GM21515 (cell line): ENCODE results near the gene DYNLRB1.

ENCODE experiments used
- ATAC-seq: cut with Tn5 transposase; IDR thresholded peaks from one replicate; pipeline ENCODE4 v1.9.1; 2021; ENCODE audit not compliant: unreplicated experiment

DYNLRB1 gene

DNA sequence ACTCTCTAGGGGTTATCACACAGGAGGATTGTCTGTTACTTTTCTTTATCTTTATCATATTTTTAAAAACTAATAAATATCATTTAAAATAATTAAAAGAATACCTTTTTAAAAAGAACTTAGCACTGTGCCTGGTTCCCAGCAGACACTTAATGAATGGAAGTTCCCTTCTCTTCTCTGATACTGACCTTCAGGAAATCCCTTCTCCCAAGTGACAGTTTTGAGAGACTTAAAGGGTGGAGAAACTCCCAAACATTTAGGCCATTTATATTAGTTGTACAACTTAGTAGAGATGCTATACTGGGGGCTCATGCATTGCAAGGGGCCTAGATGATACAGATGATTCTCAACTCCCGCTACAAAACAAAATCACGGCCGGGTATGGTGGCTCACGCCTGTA lies 60.8 kb downstream of the DYNLRB1 start:
- ATAC-seq, result no peak

DNA sequence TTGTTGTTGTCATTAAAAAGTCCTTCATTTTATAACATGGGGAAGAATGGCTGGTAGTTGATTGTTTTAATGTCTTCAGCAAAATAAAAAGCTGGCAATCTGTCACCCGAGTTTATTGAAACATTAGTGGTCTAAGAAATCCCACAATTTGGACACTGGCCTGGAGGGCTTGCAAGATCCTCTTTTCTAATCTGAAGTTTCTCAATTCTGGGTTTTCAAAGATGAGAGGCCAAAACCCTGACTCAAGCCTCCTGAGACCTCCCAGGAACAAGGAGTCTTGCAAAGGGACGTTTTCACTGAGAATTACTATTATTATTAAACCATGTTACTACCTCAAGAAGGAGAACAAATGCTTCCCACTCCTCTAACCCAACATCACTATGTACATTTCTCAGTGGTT lies 61.8 kb downstream of the DYNLRB1 start:
- no peak for ATAC-seq

DNA sequence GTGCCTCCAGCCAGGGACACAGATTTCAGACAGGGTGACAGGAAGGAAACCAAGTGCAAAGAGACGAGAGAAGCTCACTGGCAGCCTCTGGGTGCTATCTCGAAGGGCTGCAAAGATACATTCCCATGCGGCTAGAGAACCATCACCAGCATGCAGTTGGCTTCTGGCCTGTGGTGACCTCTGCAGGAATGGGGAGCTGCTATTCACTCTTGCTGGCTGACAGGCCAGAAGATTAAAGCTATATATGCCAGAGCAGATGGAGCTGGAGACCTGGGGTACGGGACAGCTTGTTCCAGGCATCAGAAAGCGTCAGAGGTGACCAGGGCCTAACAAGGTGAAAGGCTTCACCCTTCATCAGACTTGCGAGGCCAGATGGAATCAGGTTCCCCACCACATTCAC lies 62.3 kb downstream of the DYNLRB1 start:
- ATAC-seq, result no peak

DNA sequence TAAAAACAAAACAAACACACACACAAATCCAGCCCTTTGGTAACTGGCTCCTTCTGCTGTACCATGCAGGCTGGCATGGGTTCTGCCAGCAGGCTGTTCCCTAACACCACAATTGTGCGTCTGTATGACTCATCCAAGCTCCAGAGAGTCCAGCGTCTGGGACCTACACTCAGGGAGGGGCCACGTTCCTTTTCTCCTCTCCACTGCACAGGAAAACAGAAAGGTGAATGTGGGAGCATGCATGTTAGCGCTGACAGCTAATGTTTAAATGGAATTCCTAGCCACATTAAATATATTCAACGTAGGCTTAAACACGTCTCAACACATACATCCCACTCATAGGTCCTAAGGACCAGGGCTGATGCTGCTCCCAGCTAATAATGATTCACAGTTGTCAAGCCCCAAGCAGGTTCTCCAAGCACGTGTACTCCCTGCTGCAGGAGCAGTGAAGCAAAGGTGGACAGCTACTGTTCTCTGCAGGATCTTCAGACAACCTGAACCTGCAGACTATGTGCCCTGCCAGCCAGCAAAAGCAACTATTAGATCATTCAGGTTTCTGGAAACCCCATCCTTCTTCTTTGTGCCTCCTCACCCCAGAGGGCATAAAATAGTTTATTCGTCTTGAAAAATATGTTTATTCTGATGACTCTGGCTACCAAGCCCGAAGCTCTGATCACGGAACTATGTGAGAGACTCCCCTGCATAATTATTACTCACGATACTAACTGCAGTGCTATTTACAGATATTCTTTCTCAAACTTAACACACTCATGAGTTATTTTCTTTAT lies 63.2 kb downstream of the DYNLRB1 start:
- no peak for ATAC-seq

DNA sequence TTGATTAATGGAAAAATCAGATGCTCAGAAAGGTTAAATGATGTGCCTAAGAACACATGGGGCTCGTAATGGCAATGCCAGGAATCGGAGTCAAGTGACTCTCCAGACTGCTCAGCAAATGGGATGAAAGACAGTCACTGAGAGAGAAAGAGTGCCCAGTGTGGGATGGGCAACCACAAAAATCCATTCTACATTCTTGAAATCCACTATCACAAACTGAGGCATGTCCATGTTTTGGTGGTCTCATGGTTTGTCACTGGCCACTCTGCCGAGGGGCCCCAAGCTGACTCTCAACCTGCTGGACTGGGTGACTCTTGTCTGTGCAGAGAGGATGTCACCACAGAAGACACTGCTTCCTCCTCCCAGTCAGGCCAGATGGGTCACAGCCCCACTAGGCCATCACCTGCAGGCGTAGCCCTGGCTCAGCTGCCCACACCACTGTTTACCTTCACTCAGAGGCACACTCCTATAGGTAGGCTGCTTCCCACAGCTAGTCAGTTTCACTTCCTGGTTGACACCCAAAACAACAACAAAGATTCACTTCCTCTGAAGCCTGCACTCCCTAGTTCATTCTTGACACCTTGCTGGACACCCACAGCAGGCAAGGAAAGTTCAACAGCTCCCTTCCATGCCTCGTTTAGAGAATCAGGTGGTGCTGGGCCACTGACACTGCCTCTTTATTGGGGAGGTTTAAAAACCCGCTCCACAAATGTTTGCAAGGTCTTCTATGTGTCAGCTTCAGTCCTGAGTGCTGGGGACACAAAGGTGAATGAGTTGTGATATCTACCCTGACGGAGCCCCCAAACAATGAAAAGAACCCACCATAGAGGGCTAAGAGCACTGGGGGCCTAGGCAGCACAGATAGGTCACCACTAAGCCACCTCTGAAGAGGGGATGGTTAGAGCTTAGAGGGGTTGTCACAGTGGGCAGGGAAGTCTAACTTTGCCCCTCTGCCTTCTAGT lies 64.0 kb downstream of the DYNLRB1 start:
- peak; percentile 64 for ATAC-seq

DNA sequence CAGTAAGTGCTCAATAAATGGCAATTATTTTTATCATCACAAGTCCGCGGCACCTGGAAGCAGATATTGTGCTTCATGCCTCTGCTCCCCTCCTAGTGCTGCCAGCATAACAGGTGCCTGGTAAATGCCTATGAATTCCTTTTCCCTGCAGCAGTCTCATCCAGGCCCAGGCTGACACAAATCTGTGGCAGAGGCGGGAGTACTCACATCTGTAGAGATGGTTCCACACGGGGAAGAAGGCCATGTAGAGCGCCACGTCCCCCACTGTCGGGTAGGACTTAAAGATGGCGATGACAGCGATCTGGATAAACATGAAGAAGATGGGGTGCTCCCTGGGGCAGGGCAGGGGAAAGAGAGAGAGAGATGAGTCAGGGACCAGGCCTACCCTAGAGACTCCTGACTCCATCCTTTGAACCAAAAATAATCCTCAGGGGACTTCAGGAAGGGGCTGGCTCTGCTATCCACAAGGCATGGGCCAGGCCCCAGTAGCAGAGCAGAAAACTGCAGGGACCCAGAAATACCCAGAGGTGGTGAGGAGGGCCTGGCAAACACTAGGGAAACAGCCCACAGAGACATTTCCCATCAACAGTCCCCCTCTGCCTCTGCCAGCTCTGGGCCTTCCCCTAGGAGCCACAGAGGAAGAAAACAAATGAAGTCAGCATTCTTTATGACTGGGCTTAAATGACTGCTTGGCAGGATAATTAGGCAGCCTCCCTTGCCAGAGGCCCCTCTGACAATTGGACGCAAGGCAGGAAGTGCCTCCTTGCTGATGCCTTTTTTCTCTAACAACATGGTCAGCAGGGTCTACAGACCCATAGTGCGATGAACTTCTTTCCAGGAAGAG lies 65.3 kb downstream of the DYNLRB1 start:
- ATAC-seq, result no peak

DNA sequence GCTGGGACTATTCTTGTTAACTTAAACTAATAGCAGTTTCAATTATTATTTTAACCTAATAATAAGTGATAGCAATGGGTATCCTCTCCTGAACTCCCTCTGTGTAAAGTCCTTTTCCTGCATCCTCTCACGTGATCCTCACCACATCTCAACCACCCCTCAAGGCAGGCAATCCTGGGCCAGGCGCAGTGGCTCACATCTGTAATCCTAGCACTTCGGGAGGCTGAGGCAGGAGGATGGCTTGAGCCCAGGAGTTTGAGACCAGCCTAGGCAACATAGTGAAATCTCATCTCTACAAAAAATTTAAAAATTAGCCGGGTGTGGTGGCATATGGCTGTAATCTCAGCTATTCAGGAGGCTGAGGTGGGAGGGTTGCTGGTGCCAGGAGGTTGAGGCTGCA lies 66.0 kb downstream of the DYNLRB1 start:
- ATAC-seq, result no peak

DNA sequence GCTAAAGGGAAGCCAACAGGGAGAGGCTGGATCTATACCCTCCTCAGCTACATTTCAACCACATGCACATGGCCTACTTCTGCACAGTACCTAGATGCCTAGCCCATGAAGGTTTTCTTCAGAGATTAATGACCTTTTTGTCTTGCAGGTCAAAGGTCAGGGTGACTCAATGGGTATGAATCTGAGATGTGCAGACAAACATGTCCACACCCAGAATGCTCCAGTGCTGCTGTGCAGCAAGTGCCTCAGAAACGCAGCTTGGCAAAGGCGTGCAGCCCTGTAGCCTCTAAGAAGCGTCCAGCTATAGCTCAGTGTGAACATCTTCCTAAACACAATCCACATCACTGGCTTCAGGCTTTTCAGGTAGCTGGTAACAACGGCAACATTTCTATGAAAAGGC lies 66.7 kb downstream of the DYNLRB1 start:
- no peak for ATAC-seq

DNA sequence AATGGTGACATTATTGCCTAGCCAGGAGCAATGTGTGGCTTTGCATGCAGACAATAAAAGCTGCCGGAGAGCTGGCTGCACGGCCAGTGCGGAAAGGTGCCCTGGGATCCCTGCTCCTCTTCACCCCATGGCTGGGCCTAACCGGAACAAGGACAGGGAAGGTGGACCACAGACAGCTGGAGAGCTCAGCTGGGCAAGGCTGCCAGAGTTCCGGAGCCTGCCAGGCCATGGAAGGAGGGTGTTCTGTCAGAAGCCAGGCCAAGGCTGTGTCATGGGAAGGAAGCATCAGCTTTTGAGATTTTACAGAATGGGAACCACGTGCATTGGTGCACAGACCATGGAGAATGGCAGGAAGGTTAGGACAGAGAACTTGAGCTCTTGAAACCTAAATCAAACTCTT lies 67.3 kb downstream of the DYNLRB1 start:
- ATAC-seq, result no peak

DNA sequence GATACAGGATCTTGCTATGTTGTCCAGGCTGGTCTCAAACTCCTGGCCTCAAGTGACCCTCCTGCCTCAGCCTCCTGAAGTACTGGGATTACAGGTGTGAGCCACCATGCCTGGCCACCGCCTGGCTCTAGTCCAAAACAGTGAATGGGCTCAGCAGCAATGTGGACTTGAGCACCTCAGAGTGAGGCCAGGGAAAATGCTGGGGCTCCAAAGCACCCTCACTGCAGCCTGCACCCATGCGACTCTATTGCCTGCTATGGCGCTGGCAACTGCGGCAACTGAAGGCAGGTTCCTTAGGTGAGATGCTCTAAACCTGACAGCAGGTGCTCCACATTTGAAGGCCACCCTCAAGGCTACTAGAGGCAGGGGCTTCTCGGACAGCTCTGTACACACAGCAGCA lies 68.8 kb downstream of the DYNLRB1 start:
- no peak for ATAC-seq

DNA sequence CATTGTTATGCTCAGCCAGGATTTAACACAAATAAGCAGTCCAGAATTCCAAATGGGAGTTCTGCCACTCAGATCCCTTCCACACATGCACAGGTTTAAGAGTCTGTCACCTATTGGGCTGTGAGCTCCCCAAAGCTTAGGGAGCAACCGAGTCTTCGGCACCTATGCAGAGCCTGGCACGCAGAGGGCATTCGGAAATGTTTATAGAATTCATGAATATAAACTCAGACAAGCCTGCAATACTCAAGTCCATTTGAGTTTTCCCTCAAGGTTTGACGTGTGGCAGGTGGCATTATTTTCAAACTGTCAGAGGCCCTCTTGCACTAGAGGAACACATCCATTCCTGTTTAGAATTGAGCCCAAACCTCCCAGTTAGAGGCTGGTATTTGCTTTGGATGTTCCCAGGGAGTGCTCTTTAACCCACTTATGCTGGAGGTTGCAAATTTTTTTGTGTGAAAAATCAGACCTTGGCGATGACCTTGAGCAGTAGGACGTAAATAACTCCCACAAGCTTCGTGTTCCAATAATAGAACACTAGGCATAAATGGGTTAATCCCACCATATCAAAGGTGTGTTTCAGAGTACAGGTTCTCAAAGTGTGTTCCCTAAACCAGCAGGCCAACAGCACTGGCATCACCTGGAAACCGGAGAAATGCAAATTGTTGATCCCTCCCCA lies 70.4 kb downstream of the DYNLRB1 start:
- ATAC-seq, result no peak
